ENCODE measurements around the gene FGD6.

GRCh38 chr12:95118138-95118787 lies 99.0 kb downstream of the FGD6 start:
- no peak for TF ChIP-seq CTCF (IDR thresholded peaks at IDR 0.05)
- TF ChIP-seq POLR2A (IDR thresholded peaks at IDR 0.05), result no peak
